B cell (primary cell): ENCODE data around the gene PRR23E.

Experiments used
- CTCF ChIP-seq: fragments of 200-600 bp; IDR thresholded peaks from one replicate; pipeline ENCODE4 v1.8.0; 2022; ENCODE audit warnings: antibody characterized with exemption, mild to moderate bottlenecking
- EZH2 ChIP-seq: IDR thresholded peaks from 2 replicates; pipeline ENCODE4 v1.6.1; 2012; ENCODE audit warnings: borderline replicate concordance, low read depth, mild to moderate bottlenecking, moderate library complexity, low read length; ENCODE audit not compliant: insufficient read depth, poor library complexity, severe bottlenecking

GRCh38 chr3:127221037-127221436, 28.1 kb downstream of the PRR23E start:
- TF ChIP-seq EZH2 (no peak), CTCF (no peak)
